AG04450 (cell line): ENCODE data around the gene TUBGCP5. TPM values are rescaled to one million over a fixed set of nuclear protein-coding genes. Genes with fewer than 3 reads are reported as not detected.
"Not testable (repeated sequence)": the region's sequence is repeated elsewhere in the genome, so short reads cannot be mapped to it uniquely, and the experiment has no call there.

Experiments
- CTCF ChIA-PET: fragments of 300-600, 350-600 bp; formaldehyde crosslinking; extraction: SDS; loops from one replicate; lab custom pipeline; 2022; ENCODE audit warnings: antibody characterized with exemption, inconsistent platforms; lab: Charles Lee
- POLR2A ChIA-PET: fragments of 350-600 bp; formaldehyde crosslinking; extraction: SDS; loops from one replicate; lab custom pipeline; 2021; ENCODE audit warnings: antibody characterized with exemption, inconsistent platforms; lab: Yijun Ruan, JAX
- DNase-seq: peaks from one replicate; pipeline ENCODE4 v3.0.0-alpha.2; 2011; ENCODE audit warnings: low read depth, low spot score
- H3K27ac ChIP-seq: one replicate; pipeline ENCODE4 v1.5.1; 2012; ENCODE audit warnings: low read depth, low read length, control low read depth
- H3K27me3 ChIP-seq: one replicate; pipeline ENCODE4 v1.6.0; 2012; ENCODE audit warnings: low read length; ENCODE audit not compliant: control insufficient read depth, insufficient read depth
- H3K4me3 ChIP-seq: 2 replicates; pipeline ENCODE4 v1.5.1; 2011; ENCODE audit warnings: mild to moderate bottlenecking, low read depth, low read length, control low read depth
- H3K9me3 ChIP-seq: 2 replicates; pipeline ENCODE4 v1.5.1; 2012; ENCODE audit warnings: low read length; ENCODE audit not compliant: control insufficient read depth, insufficient read depth
- CTCF ChIP-seq: IDR thresholded peaks from 2 replicates; pipeline ENCODE4 v1.5.1; 2011; ENCODE audit warnings: low read depth, low read length, control low read depth, inconsistent platforms
- polyA plus RNA-seq: library from polyadenylated mRNA; depleted of rRNA; stranded (reverse); fragments of >200 nt; gene quantifications from 2 replicates; pipeline ENCODE4 v1.2.3, GENCODE V29; 2011

TUBGCP5 gene
- polyA plus RNA-seq, 1 experiment = 15.7 TPM

- Histone ChIP-seq H3K27me3 (no peaks in the 10 kb centered on the region), H3K4me3 (no peak overlapping the region), H3K9me3 (no peaks in the 10 kb centered on the region), H3K27ac (no peak overlapping the region)
- DNase-seq = no peak
- CTCF ChIA-PET = no interaction called here
- POLR2A ChIA-PET = interaction anchor here (0.5 kb wide), 1 partner anchor 1883 kb away, joined by 3 read pairs; no protein-coding TSS in a partner anchor
- no peak for TF ChIP-seq CTCF
Measured at GRCh38 chr15:23022156-23022555, 17.2 kb downstream of the TUBGCP5 start.

- H3K9me3 ChIP-seq = no peaks in the 10 kb centered on the region
- no peak overlapping the region for H3K4me3 ChIP-seq
- no peak overlapping the region for H3K27ac ChIP-seq
- ChIA-PET POLR2A (no interaction called here), CTCF (no interaction called here)
- H3K27me3 ChIP-seq = no peaks in the 10 kb centered on the region
- TF ChIP-seq CTCF = no peak
- DNase-seq = no peak
Measured at GRCh38 chr15:23014394-23015000, 24.9 kb downstream of the TUBGCP5 start.

GRCh38 chr15:23013681-23014080 is 25.7 kb downstream of the TUBGCP5 start:
- ChIA-PET POLR2A (no interaction called here), CTCF (no interaction called here)
- Histone ChIP-seq H3K9me3 (no peaks in the 10 kb centered on the region), H3K27me3 (no peaks in the 10 kb centered on the region), H3K4me3 (no peak overlapping the region), H3K27ac (no peak overlapping the region)
- no peak for DNase-seq
- TF ChIP-seq CTCF = no peak

- H3K27ac ChIP-seq, CTCF ChIA-PET, H3K4me3 ChIP-seq, H3K27me3 ChIP-seq, POLR2A ChIA-PET, DNase-seq, H3K9me3 ChIP-seq: not testable (repeated sequence)
Measured at GRCh38 chr15:23012616-23013015, 26.8 kb downstream of the TUBGCP5 start.

- no peak for TF ChIP-seq CTCF
- CTCF ChIA-PET = interaction anchor here (0.6 kb wide), 1 partner anchor 32 kb away, joined by 3 read pairs; no protein-coding TSS in a partner anchor
- Histone ChIP-seq H3K27ac (no peak overlapping the region), H3K9me3 (no peaks in the 10 kb centered on the region), H3K4me3 (no peak overlapping the region), H3K27me3 (no peaks in the 10 kb centered on the region)
- POLR2A ChIA-PET = no interaction called here
- DNase-seq = no peak
Measured at GRCh38 chr15:23003736-23004135, 35.6 kb downstream of the TUBGCP5 start.
